HPDE6-E6E7 (cell line): ENCODE data around the gene PHACTR3.

Experiments
- DNase-seq: peaks from one replicate; pipeline ENCODE4 v3.0.0; 2011; ENCODE audit warnings: missing footprints; ENCODE audit errors: extremely low spot score

PHACTR3 gene

GRCh38 chr20:59671661-59672471 is 67.5 kb downstream of the PHACTR3 start:
- DNase-seq: no peak

DNA sequence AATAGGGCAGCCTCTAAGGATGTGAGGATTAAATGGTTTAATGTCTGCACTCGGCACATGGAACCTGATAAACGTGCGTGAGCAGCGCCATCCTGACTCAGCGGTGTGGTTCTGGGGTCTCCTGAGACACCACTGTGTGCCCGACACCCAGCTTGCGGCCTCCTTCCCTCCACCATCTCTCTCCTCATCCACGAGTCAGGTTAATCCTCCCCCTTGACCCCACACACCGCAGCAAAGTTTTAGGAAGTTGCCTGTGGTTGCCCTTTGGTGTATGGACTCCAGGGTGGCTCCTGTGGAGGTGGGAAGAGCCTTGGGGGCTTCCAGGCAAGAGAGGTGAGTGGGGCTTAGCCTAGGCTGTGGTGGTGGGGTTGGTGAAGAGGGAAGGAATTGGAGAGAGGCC is 68.2 kb downstream of the PHACTR3 start:
- no peak for DNase-seq

DNA sequence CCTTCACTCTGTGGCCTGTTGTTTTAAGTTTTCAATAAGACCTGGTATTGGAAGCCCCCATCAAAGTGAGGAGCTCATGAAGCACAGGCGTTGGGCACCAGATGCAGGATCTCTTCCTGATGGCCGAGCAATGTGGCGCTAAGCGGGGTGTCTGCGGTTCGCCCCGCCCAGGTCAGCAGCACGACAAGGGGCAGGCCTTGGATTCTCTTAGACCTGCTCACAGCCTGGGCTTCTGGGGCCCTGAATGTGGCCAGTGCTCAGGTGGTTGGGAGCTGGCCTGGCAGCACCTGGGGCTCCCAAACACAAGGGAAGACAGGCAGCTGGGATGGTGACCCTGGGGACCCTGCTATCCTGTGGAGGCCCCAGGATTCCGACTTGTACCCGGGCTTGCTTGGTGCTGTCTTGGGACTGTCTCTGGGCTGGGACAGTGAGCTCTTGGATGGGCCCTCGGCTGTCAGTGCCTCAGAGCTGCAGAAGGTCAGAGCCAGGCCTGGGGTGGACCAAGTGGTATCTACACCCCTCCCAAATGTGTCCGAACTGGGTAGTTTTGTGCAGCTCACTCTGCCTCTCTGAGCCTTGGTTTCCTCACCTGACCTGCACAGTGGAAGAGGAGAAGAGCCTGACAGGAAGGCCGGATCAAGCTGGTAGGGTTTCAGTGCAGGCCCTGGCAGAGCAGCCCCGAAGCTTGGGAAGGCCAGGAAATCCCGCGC is 69.1 kb downstream of the PHACTR3 start:
- no peak for DNase-seq

GRCh38 chr20:59673998-59674445 is 69.7 kb downstream of the PHACTR3 start:
- no peak for DNase-seq

- DNase-seq: no peak
Measured at GRCh38 chr20:59676126-59676850, 71.9 kb downstream of the PHACTR3 start.

DNA sequence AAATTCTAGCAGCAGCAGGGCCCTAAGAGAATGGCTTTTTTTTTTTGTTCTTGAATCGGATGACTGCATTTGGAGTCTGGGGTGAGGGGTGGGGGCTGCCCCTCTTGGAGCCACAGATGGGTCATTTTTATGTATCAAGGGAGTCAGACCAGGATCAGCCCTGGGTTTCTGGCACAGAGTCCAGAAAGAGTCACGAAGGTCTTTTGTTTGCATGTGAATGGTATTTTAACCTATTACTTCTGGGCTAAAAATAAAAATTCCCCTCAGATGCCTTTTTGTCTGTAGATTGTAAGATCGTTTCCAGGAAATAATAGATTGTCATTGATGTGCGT is 72.5 kb downstream of the PHACTR3 start:
- no peak for DNase-seq

DNA sequence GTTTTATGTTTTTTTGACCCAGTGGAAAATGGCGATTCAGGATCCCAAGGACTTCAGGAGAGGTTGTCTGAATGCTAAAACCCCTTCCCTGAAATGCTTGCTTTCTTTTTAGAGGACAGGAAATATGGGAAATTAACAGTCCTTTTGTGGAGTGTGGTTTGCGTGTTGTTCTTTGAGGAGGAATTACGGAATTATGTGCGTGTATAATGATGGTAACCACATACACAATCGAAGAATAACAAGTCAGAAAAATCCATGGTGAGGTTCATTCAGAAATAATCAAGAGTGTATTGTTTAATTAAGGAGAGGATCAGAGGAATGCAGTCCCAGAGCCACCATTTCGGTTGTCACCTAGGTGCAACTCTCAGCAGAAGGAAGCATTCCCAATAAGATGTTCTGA is 73.2 kb downstream of the PHACTR3 start:
- no peak for DNase-seq

DNA sequence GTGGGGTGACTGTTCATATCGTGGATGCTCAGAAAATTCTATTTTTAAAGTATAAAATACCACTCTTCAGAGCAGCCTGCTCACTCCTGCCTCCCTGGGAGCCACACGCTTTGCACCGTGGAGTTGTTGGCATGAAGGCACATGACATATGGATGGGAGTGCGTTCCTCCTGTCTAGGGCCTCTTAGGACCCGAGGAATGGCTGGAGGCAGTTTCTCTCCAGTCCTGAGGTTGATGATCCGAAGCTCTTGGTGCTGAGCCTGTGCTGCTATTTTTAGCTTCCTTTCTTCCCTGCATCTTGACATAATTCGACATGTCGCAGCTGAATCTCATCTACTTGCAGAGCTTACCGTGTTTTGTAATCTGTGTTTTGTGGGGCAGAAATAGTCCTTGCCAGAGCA is 73.9 kb downstream of the PHACTR3 start:
- no peak for DNase-seq

DNA sequence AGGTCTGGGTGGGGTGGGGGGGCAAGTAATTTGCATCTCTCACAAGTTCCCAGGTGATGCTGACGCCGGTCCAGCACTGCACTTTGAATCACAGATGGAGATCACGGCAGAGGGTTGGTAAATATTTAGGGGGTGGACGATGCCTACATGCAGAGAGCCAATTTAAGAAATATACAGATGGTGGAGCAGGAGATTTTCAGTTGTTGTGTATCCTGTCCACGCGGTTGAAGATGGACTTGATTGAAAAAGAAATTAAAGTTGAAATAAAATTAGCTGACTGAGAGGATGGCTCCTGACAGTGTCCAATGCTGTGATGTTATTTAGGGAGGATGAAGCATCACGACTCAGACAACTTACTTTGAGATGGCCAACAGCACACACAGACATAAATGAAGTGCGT is 74.6 kb downstream of the PHACTR3 start:
- DNase-seq: no peak

DNA sequence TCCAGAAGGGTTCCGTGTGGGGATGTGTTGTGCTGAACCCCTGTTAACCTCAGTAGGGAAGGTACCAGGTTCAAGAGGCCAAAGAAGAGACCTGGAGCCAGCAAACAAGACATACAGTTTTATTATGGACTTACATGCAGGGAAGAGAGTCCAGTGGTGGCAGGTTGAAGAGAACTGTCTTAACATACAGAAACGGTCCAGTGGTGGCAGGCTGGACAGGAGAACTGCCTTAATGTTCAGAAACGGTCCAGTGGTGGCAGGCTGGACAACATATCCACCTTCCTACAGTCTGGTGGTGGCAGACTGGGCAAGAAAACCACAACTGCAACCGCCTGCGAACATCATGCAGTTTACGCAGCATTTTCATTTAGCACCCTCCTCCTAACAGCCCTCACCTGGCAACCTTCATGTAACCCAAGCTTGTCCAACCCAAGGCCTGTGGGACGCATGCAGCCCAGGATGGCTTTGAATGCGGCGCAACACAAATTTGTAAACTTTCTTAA is 75.9 kb downstream of the PHACTR3 start:
- no peak for DNase-seq

DNA sequence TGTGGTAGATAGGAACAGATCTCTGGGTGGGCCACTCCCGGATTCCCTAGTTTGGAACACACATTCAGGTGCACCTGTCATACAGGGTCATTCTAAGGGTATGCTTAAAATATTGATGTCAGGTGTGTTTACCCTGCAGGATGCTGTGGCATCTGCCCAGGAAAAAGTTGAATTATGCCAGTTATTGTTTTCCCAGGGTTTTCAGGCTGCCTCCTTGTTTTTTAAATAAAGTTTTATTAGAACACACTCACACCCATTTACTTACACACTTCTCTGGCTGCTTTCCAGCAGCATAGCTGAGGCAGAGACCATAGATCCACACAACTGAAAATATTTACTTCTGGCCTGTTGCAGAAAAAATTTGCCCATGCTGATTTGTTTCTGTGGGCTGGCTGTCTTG is 76.5 kb downstream of the PHACTR3 start:
- DNase-seq: no peak

GRCh38 chr20:59682603-59683002 is 78.3 kb downstream of the PHACTR3 start:
- DNase-seq: no peak

GRCh38 chr20:59683181-59683580 is 78.8 kb downstream of the PHACTR3 start:
- DNase-seq: no peak

GRCh38 chr20:59684685-59685242 is 80.4 kb downstream of the PHACTR3 start:
- no peak for DNase-seq

DNA sequence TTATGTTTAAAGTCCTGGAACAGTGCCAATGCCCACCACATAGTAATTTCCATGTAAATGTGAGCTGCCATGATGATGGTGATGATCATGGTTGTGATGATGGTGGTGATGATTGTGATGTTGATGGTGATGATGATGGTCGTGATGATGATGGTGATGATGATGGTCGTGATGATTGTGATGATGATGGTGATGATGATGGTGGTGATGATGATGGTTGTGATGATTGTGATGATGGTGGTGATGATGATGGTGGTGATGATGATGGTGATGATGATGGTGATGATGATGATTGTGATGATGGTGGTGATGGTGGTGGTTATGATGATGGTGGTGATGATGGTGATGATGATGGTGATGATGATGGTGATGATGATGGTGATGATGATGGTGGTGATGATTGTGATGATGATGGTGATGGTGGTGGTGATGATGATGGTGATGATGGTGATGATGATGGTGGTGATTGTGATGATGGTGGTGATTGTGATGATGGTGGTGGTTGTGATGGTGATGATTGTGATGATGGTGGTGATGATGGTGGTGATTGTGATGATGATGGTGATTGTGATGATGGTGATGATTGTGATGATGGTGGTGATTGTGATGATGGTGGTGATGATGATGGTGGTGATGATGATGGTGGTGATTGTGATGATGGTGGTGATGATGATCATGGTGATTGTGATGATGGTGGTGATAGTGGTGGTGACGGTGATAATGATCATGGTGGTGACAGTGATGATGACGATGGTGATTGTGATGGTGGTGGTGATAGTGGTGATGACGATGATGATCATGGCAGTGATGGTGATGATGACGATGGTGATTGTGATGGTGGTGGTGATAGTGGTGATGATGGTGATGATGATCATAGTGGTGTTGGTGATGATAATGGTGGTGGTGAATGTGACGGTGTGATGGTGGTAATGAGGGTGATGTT is 82.3 kb downstream of the PHACTR3 start:
- DNase-seq: no peak

DNA sequence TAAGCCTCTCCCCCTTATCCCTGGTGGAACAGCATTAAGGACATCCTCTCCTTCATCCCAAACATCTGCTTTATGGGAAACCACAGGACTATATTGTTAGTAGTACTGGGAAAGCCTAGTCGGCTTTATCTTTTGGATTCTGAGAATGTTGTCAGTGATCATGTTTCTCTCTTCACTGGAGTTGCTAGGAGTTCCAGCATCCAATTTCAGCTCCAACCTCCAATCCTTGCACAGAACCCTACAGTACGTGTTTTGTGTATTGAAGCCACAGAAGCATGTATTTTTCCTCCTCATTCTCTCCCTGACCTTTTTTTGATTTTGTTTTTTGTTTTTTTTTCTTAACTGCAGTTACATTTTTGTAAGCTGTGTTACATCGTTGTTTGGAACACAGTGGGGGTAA is 84.0 kb downstream of the PHACTR3 start:
- DNase-seq: no peak

GRCh38 chr20:59688999-59689398 is 84.7 kb downstream of the PHACTR3 start:
- no peak for DNase-seq

GRCh38 chr20:59690101-59690500 is 85.8 kb downstream of the PHACTR3 start:
- no peak for DNase-seq

GRCh38 chr20:59690976-59691375 is 86.6 kb downstream of the PHACTR3 start:
- DNase-seq: no peak

DNA sequence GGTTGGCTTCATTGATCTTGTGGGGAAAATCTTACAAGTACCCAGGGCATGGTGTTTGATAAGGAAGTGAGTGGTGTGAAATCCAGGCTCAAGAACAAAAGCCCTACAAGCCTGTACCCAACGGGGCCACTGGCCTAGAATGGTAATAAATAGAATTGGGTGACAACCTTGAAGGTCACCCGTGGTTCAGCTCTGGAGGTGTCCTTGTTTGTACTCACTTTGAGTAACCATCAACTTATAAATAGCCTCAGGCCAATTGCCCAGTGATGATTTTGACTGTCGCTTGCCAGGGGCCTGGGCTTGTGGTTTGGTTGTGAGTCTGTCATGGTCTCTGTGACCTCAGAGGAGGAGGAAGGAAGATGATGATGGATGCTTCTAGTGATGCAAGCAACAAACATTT is 87.8 kb downstream of the PHACTR3 start:
- DNase-seq: no peak

DNA sequence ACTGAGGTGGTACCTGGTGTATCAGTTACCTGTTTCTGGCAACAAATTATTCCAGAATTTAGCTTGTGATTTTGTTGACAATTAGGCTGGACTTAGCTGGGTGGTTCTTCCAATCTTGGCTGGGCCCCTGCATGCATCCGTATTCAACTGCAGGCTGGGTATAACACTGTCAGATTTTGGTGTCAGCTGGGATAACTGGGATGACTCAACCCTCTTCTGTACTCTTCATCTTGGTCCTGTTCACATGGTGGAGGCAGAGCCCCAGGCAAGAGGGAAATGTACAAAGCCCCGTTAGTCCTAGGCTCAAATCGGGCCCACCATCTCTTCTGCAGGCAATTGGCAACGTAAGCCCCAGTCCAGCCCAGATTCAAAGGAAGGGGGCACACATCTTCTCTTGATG is 89.2 kb downstream of the PHACTR3 start:
- DNase-seq: no peak
